ENCODE data around the gene CDH15.
"Not testable (repeated sequence)": the region's sequence is repeated elsewhere in the genome, so short reads cannot be mapped to it uniquely, and the experiment has no call there.

Gene CDH15

DNA sequence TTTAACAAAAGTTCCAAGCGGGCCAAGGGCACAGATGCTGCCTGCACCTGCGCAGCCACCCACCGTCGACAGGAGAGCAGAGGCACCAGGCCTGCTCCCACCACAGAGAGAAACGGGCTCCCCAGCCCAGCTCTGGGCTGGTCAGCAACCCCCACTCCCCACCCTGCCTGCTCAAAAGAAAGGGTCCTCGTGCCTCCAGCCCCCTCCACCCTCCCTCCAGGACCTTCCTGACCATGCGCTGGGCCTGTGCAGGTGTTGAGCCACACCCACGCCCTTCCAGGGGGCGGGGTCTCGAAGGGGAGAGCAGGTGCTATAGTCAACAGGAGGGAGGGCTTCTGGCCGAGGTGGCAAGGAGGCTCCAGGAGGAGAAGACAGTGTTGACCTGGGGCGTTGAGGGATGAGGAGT is 71.2 kb downstream of the CDH15 start:
- DNase-seq: no peak

DNA sequence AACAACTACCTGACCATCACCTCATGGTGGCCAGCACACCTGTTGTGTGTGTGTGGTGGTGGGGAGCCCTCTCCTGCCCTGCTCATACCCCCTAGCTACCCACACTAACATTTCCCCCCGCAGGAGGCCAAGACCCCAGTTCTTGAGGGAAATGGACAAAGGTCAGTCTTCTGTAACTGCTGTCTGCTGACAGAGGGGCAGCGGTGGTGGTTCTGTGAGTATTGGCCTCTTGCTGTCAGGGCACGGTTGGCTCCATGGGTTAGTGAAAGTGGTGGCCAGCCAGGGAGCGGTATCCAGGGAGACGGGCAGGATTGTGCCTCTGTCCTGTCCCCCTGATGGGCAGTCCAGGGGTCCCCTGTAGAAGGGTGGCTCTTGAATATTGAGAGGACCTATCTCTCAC is 72.1 kb downstream of the CDH15 start:
- no peak for DNase-seq

DNA sequence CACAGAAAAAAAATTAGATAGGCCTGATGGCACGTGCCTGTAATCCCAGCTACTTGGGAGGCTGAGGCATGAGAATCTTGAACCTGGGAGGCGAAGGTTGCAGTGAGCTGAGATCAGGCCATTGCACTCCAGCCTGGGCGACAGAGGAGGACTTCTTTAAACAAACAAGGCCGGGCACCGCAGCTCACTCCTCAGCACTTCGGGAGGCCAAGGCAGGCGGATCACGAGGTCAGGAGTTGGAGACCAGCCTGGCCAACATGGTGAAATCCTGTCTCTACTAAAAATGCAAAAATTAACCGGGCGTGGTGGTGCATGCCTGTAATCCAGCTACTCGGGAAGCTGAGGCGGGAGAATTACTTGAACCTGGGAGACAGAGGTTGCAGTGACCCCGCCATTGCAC is 72.7 kb downstream of the CDH15 start:
- DNase-seq: not testable (repeated sequence)

DNA sequence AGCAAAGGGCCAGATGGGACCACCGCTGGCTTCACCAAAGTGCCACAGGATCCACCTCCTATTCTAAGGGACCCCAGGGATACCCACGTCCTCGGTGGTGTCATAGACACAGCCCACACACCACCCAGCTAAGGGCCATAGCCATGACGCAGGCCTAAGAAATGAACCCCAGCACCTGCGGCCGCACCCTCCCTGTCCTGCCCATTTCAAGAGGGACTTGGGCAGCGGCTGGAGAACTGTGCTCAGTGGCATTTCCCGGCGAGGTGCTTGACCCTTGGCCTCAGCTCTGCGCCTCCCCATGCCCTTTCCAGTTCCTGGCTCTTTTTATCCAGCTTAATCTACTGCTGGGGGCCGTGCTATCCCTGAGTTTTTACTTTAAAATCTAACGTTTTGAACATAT is 73.2 kb downstream of the CDH15 start:
- no peak for DNase-seq

Data from islet precursor cell (in vitro differentiated cells).